Gastroesophageal sphincter (tissue), 3 donors: ENCODE results near the gene SPEM2.

Source experiments
- CTCF ChIP-seq, 4 experiments: fragments of 200-600 bp in 2 of 4; fragments of 450-650 bp in 2 of 4; sonication (generic) in 1 of 4; IDR thresholded peaks; one replicate each; pipeline ENCODE4 v1.5.1; 2017 to 2019; ENCODE audit warnings: antibody characterized with exemption in 4 of 4, mild to moderate bottlenecking in 2 of 4, moderate library complexity in 2 of 4
- EP300 ChIP-seq: sonication (generic); formaldehyde crosslinking; IDR thresholded peaks from one replicate; pipeline ENCODE4 v1.6.1; 2017; ENCODE audit warnings: antibody characterized with exemption, mild to moderate bottlenecking
- POLR2A ChIP-seq, 2 donors: fragments of 450-650 bp; IDR thresholded peaks; one replicate each; pipeline ENCODE4 v1.6.1; 2017; ENCODE audit warnings: antibody characterized with exemption in 2 of 2, mild to moderate bottlenecking in 2 of 2, moderate library complexity in 1 of 2
- POLR2AphosphoS5 ChIP-seq: sonication (generic); formaldehyde crosslinking; IDR thresholded peaks from one replicate; pipeline ENCODE4 v1.6.1; 2017; ENCODE audit warnings: antibody characterized with exemption

GRCh38 chr17:7392696-7393612, 32.5 kb upstream of the SPEM2 start:
- TF ChIP-seq CTCF (IDR thresholded peaks at IDR 0.05) (no peak), EP300 (no peak), POLR2AphosphoS5 (no peak), POLR2A (IDR thresholded peaks at IDR 0.05) (no peak)
